ENCODE data around the gene DMRTB1. TPM values are rescaled to one million over a fixed set of nuclear protein-coding genes. Genes with fewer than 3 reads are reported as not detected.

DMRTB1 gene
- total and polyA plus RNA-seq, 2 of the 4 experiments (the other 2 are of a cell fraction): not detected

DNA sequence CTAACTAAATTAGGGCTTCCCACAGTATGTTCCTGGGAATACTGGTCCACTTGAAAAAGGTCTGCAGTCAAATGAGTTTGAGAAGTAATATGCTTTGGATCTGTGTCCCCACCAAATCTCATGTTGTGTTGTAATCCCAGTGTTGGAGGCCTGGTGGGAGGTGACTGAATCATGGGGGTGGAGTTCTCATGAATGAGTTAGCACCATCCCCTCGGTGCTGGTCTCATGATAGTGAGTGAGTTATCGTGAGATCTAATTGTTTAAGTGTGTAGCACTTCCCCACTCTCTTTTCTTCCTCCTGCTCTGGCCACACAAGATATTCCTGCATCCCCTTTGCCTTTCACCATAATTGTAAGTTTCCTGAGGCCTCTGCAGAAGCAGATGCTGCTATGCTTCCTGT, 16.9 kb upstream of the DMRTB1 start:
- no peak overlapping the region for H2BK20ac ChIP-seq (ENCODE audit: low read depth, low read length)
- WGBS, 2 experiments (ENCODE audit: extremely low coverage in 2 of 2, insufficient read length in 1 of 2): no CpG with 5 or more reads among the region's 2 CpGs
- DNase-seq (peak; percentile 65), ATAC-seq (ENCODE audit: low read depth) (peak; percentile 72; the same call in 1 of the 2 replicates)
- H3K27ac ChIP-seq (ENCODE audit: insufficient read depth, low read length): no peak overlapping the region
- no peak overlapping the region for H3K4me3 ChIP-seq (ENCODE audit: insufficient read depth, low read depth, low read length)
- no peaks in the 10 kb centered on the region for H3K4me1 ChIP-seq (ENCODE audit: control insufficient read depth, insufficient read depth, low read length)
- no peak overlapping the region for H2BK120ac ChIP-seq (ENCODE audit: low read depth, low read length)
- no peak overlapping the region for H3K23ac ChIP-seq (ENCODE audit: low read depth, low read length)
- no peak overlapping the region for H2AK9ac ChIP-seq (replicated peaks; ENCODE audit: low read depth, low read length, poor library complexity)
- H3K9me3 ChIP-seq (ENCODE audit: control insufficient read depth, insufficient read depth, low read length): no peaks in the 10 kb centered on the region; the same call in 1 of the 2 replicates
- no peak overlapping the region for H3K4ac ChIP-seq (ENCODE audit: low read depth, low read length)
- dilution Hi-C loops (cut with HindIII; ENCODE audit: low sequenced_read_pairs, unreplicated experiment): no loop called here
- H4K5ac ChIP-seq (ENCODE audit: low read depth, low read length): no peak overlapping the region; the same call in 1 of the 2 replicates
- intact Hi-C loops (cut with micrococcal nuclease): no loop called here
- TF ChIP-seq RAD21 (IDR thresholded peaks at IDR 0.05; ENCODE audit: low read length): no peak
- TF ChIP-seq CEBPB (IDR thresholded peaks at IDR 0.05; ENCODE audit: low read depth, low read length): peak; percentile 36; the same call in 1 of the 2 replicates
- BruUV-seq (replicated peaks): no TSS peak
- H3K56ac ChIP-seq (ENCODE audit: extremely low read depth, insufficient read depth, low read length): no peak overlapping the region
- H3K9ac ChIP-seq (ENCODE audit: low read depth, low read length): no peak overlapping the region
- H4K8ac ChIP-seq (ENCODE audit: low read depth in 2 of 2, low read length in 2 of 2): no peak overlapping the region
- no peak overlapping the region for H3K4me2 ChIP-seq (ENCODE audit: low read depth, low read length)
- POLR2A ChIA-PET (ENCODE audit: unreplicated experiment): no interaction called here
- CTCF ChIA-PET: no interaction called here
- no peaks in the 10 kb centered on the region for H3K36me3 ChIP-seq (ENCODE audit: control insufficient read depth, insufficient read depth, low read length)
- no peaks in the 10 kb centered on the region for H3K9me1 ChIP-seq (ENCODE audit: insufficient read depth, low read length)
- H3K79me1 ChIP-seq (ENCODE audit: low read depth in 1 of 2, low read length in 2 of 2): no peaks in the 10 kb centered on the region
- H3K18ac ChIP-seq (ENCODE audit: low read depth, low read length): no peak overlapping the region
- H2AK5ac ChIP-seq (ENCODE audit: low read depth, low read length): no peak overlapping the region
- no peak overlapping the region for H3K14ac ChIP-seq (replicated peaks; ENCODE audit: low read depth, low read length)
- no peak overlapping the region for H2BK5ac ChIP-seq (ENCODE audit: low read depth, low read length, poor library complexity, severe bottlenecking)
- H3K27me3 ChIP-seq (ENCODE audit: control insufficient read depth, insufficient read depth, low read length): peaks cover 2% of the 10 kb centered on the region; the same call in 1 of the 2 replicates
- H2BK15ac ChIP-seq (ENCODE audit: low read depth, low read length): no peak overlapping the region
- in situ Hi-C loops (cut with MboI; ENCODE audit: low sequenced_read_pairs): no loop called here
- H4K91ac ChIP-seq (ENCODE audit: insufficient read depth, low read depth, low read length): no peak overlapping the region
- H2AFZ ChIP-seq (replicated peaks; ENCODE audit: low read length, poor library complexity): no peak overlapping the region
- H4K20me1 ChIP-seq (ENCODE audit: insufficient read depth, low read length): no peaks in the 10 kb centered on the region
